PC-9 (cell line): ENCODE measurements around the gene EML3. TPM values are rescaled to one million over a fixed set of nuclear protein-coding genes. Genes with fewer than 3 reads are reported as not detected.
"Not testable (repeated sequence)": the region's sequence is repeated elsewhere in the genome, so short reads cannot be mapped to it uniquely, and the experiment has no call there.

ENCODE experiments used
- BruUV-seq: library from RNA; stranded (reverse); fragments of 400-500 nt; replicated peaks from 2 replicates; lab custom pipeline; 2021; lab: Mats Ljungman, UMichigan
- CTCF ChIA-PET: fragments of 300-600 bp; sonication (Branson Sonifier 250); formaldehyde crosslinking; loops from one replicate; lab custom pipeline; 2022; ENCODE audit warnings: antibody characterized with exemption; lab: Charles Lee
- POLR2A ChIA-PET: fragments of 300-600 bp; sonication (Branson Sonifier 250); formaldehyde crosslinking; loops from one replicate; lab custom pipeline; 2022; ENCODE audit warnings: antibody characterized with exemption; ENCODE audit not compliant: unreplicated experiment; lab: Charles Lee
- DNase-seq, 2 experiments: peaks; one replicate each; pipeline versions ENCODE4 v3.0.0 to v3.0.0-alpha.2; 2015 to 2022; ENCODE audit warnings: mixed read lengths in 1 of 2
- H2AFZ ChIP-seq: fragments of 200-600 bp; sonication (generic); 2 replicates; pipeline ENCODE4 v1.8.1; 2017; ENCODE audit warnings: antibody characterized with exemption
- H3F3A ChIP-seq: fragments of 200-600 bp; sonication (generic); 2 replicates; pipeline ENCODE4 v1.8.1; 2017; ENCODE audit warnings: antibody characterized with exemption, mild to moderate bottlenecking, low read depth; ENCODE audit not compliant: insufficient read depth
- H3K27ac ChIP-seq: fragments of 200-600 bp; sonication (generic); 2 replicates; pipeline ENCODE4 v1.6.1; 2016; ENCODE audit warnings: mixed run types
- H3K27me3 ChIP-seq: fragments of 200-600 bp; sonication (generic); 2 replicates; pipeline ENCODE4 v1.6.1; 2016; ENCODE audit warnings: low read depth, mixed run types; ENCODE audit not compliant: insufficient read depth
- H3K36me3 ChIP-seq: fragments of 200-600 bp; sonication (generic); 2 replicates; pipeline ENCODE4 v1.6.1; 2016; ENCODE audit warnings: low read depth, mixed run types
- H3K4me1 ChIP-seq: fragments of 200-600 bp; sonication (generic); replicated peaks from 2 replicates; pipeline ENCODE4 v1.6.1; 2016; ENCODE audit warnings: mixed run types; ENCODE audit not compliant: insufficient read depth
- H3K4me2 ChIP-seq: fragments of 200-600 bp; sonication (generic); 2 replicates; pipeline ENCODE4 v1.6.1; 2017; ENCODE audit warnings: mixed run types
- H3K4me3 ChIP-seq: fragments of 200-600 bp; sonication (generic); 2 replicates; pipeline ENCODE4 v1.6.1; 2016; ENCODE audit warnings: mixed run types
- H3K79me2 ChIP-seq: fragments of 200-600 bp; sonication (generic); 2 replicates; pipeline ENCODE4 v1.6.1; 2017; ENCODE audit warnings: low read depth, mixed run types
- H3K9me2 ChIP-seq: fragments of 200-600 bp; sonication (generic); 2 replicates; pipeline ENCODE4 v1.8.1; 2017; ENCODE audit warnings: mild to moderate bottlenecking; ENCODE audit not compliant: insufficient read depth
- H3K9me3 ChIP-seq: fragments of 200-600 bp; sonication (generic); 2 replicates; pipeline ENCODE4 v1.8.1; 2016; ENCODE audit warnings: low read depth; ENCODE audit not compliant: insufficient read depth
- H4K20me1 ChIP-seq: fragments of 200-600 bp; sonication (generic); 2 replicates; pipeline ENCODE4 v1.8.1; 2017; ENCODE audit not compliant: insufficient read depth
- EZH2 ChIP-seq: fragments of 200-600 bp; sonication (generic); IDR thresholded peaks from 2 replicates; pipeline ENCODE4 v1.8.0; 2017; ENCODE audit warnings: antibody characterized with exemption, low read depth
- intact Hi-C: fragments of 100-400 bp; cut with micrococcal nuclease; formaldehyde crosslinking; loops from one replicate; pipeline ENCODE4 v1.10.0; 2022; ENCODE audit not compliant: unreplicated experiment
- total RNA-seq: library from RNA; stranded (reverse); gene quantifications from 2 replicates; pipeline ENCODE4 v1.2.3, GENCODE V29; 2021
- TF ChIP-seq, protein P1 (sequence below): fragments of 200-600 bp; sonication (generic); conservative IDR thresholded peaks from 2 replicates; pipeline ENCODE4 v1.6.1; 2017; ENCODE audit warnings: mixed run types, antibody characterized with exemption, mild to moderate bottlenecking, moderate library complexity

Gene EML3
- total RNA-seq, 1 experiment from 2014 or later, result 84.2 TPM

- Histone ChIP-seq H3F3A (peaks cover 42% of the 10 kb centered on the region), H3K36me3 (0 out of 2 replicates have a peak, but pooled peaks cover 4% of the 10 kb centered on the region), H2AFZ (peak overlapping the region; percentile 93; the same call in 1 of the 2 replicates), H3K9me3 (no peaks in the 10 kb centered on the region), H4K20me1 (no peaks in the 10 kb centered on the region), H3K27ac (no peak overlapping the region), H3K79me2 (peaks cover 30% of the 10 kb centered on the region), H3K4me1 (peaks cover 15% of the 10 kb centered on the region), H3K27me3 (no peaks in the 10 kb centered on the region), H3K9me2 (no peaks in the 10 kb centered on the region), H3K4me2 (peak overlapping the region; percentile 99; the same call in 1 of the 2 replicates), H3K4me3 (peak overlapping the region; percentile 27; the same call in 1 of the 2 replicates)
- intact Hi-C loops, result no loop called here
- BruUV-seq, result no TSS peak
- ChIA-PET POLR2A (interaction anchor here (0.6 to 1.7 kb wide), 2 partner anchors 11 to 157 kb away, joined by 3 to 26 read pairs; partner anchors contain the start of genes C11orf98 and CSKMT), CTCF (no interaction called here)
- TF ChIP-seq, protein P1, sequence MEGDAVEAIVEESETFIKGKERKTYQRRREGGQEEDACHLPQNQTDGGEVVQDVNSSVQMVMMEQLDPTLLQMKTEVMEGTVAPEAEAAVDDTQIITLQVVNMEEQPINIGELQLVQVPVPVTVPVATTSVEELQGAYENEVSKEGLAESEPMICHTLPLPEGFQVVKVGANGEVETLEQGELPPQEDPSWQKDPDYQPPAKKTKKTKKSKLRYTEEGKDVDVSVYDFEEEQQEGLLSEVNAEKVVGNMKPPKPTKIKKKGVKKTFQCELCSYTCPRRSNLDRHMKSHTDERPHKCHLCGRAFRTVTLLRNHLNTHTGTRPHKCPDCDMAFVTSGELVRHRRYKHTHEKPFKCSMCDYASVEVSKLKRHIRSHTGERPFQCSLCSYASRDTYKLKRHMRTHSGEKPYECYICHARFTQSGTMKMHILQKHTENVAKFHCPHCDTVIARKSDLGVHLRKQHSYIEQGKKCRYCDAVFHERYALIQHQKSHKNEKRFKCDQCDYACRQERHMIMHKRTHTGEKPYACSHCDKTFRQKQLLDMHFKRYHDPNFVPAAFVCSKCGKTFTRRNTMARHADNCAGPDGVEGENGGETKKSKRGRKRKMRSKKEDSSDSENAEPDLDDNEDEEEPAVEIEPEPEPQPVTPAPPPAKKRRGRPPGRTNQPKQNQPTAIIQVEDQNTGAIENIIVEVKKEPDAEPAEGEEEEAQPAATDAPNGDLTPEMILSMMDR, result no peak
- no peak for TF ChIP-seq EZH2
- DNase-seq, result no peak
Observed at GRCh38 chr11:62654297-62654696, 41.7 kb upstream of the EML3 start.

- POLR2A ChIA-PET, result interaction anchor here (0.9 to 1.0 kb wide), 5 partner anchors 12 to 260 kb away, joined by 3 to 37 read pairs (median 9); partner anchors contain the start of genes B3GAT3, C11orf98, CSKMT and ZBTB3
- Histone ChIP-seq H3K4me2 (peak overlapping the region; percentile 99), H3F3A (peaks cover 40% of the 10 kb centered on the region), H3K36me3 (0 out of 2 replicates have a peak, but pooled peaks cover 4% of the 10 kb centered on the region), H3K27ac (peak overlapping the region; percentile 75), H3K4me3 (peak overlapping the region; percentile 96), H4K20me1 (no peaks in the 10 kb centered on the region), H3K27me3 (no peaks in the 10 kb centered on the region), H2AFZ (peak overlapping the region; percentile 93), H3K9me3 (no peaks in the 10 kb centered on the region), H3K4me1 (peaks cover 15% of the 10 kb centered on the region), H3K9me2 (no peaks in the 10 kb centered on the region), H3K79me2 (peaks cover 30% of the 10 kb centered on the region)
- TF ChIP-seq EZH2, result no peak
- TF ChIP-seq, protein P1, result no peak
- CTCF ChIA-PET, result no interaction called here
- BruUV-seq, result TSS peak; percentile 50
- no peak for DNase-seq
- intact Hi-C loops, result no loop called here
Observed at GRCh38 chr11:62652161-62653006, 39.8 kb upstream of the EML3 start.

GRCh38 chr11:62650283-62650682 is 37.7 kb upstream of the EML3 start:
- Histone ChIP-seq H3K4me1 (peaks cover 24% of the 10 kb centered on the region), H3K79me2 (peaks cover 40% of the 10 kb centered on the region), H3F3A (peaks cover 36% of the 10 kb centered on the region)
- POLR2A ChIA-PET, result interaction anchor here (0.7 kb wide), 1 partner anchor 190 kb away, joined by 4 read pairs; no protein-coding TSS in a partner anchor
- H3K36me3 ChIP-seq, H3K9me3 ChIP-seq, H3K4me2 ChIP-seq, DNase-seq, H3K4me3 ChIP-seq, H3K27me3 ChIP-seq, H3K9me2 ChIP-seq, H3K27ac ChIP-seq, intact Hi-C loops, BruUV-seq, CTCF ChIA-PET, H2AFZ ChIP-seq, H4K20me1 ChIP-seq: not testable (repeated sequence)
